K562 (cell line): ENCODE measurements around the gene ANK3. TPM values are rescaled to one million over a fixed set of nuclear protein-coding genes. Genes with fewer than 3 reads are reported as not detected.

Experiments used
- CBX8 ChIP-seq: fragments of 200-600 bp; sonication (generic); IDR thresholded peaks from 2 replicates; pipeline ENCODE4 v1.6.1; 2012; ENCODE audit warnings: borderline replicate concordance, mixed run types, low read depth, mild to moderate bottlenecking, moderate library complexity, mixed read lengths, low read length, control low read depth, inconsistent platforms; ENCODE audit not compliant: poor library complexity, severe bottlenecking; ENCODE audit errors: extremely low read depth
- FOXJ3 ChIP-seq: sonication (generic); formaldehyde crosslinking; IDR thresholded peaks from 2 replicates; pipeline ENCODE4 v1.4.0; 2020; ENCODE audit warnings: mild to moderate bottlenecking, missing genetic modification reagents
- HBP1 ChIP-seq: fragments of 450-650 bp; formaldehyde crosslinking; IDR thresholded peaks from 2 replicates; pipeline ENCODE4 v1.4.0; 2022; ENCODE audit warnings: missing genetic modification characterization
- HMG20A ChIP-seq: fragments of 450-650 bp; formaldehyde crosslinking; conservative IDR thresholded peaks from 2 replicates; pipeline ENCODE4 v1.4.0; 2020; ENCODE audit warnings: mild to moderate bottlenecking, mixed read lengths
- HNRNPL ChIP-seq: fragments of 200-400 bp; formaldehyde crosslinking; IDR thresholded peaks from 2 replicates; pipeline ENCODE4 v1.6.1; 2017; ENCODE audit warnings: low read depth, mild to moderate bottlenecking, low read length
- KLF1 ChIP-seq: fragments of 450-650 bp; IDR thresholded peaks from 2 replicates; pipeline ENCODE4 v1.6.1; 2016; ENCODE audit warnings: missing genetic modification characterization, missing compliant biosample characterization
- LEF1 ChIP-seq: fragments of 450-650 bp; IDR thresholded peaks from 2 replicates; pipeline ENCODE4 v1.6.1; 2016; ENCODE audit warnings: mild to moderate bottlenecking
- NBN ChIP-seq: fragments of 450-650 bp; IDR thresholded peaks from 2 replicates; pipeline ENCODE4 v1.6.1; 2016; ENCODE audit warnings: low read depth, mild to moderate bottlenecking
- NFRKB ChIP-seq: fragments of 450-650 bp; IDR thresholded peaks from 2 replicates; pipeline ENCODE4 v1.6.1; 2016; ENCODE audit warnings: low read depth
- NUFIP1 ChIP-seq: fragments of 450-650 bp; IDR thresholded peaks from 2 replicates; pipeline ENCODE4 v1.6.1; 2018; ENCODE audit not compliant: partially characterized antibody
- PYGO2 ChIP-seq: fragments of 450-650 bp; IDR thresholded peaks from 2 replicates; pipeline ENCODE4 v1.6.1; 2016; ENCODE audit warnings: mild to moderate bottlenecking, missing genetic modification characterization, moderate library complexity, missing compliant biosample characterization
- RBM17 ChIP-seq: fragments of 200-400 bp; formaldehyde crosslinking; IDR thresholded peaks from 2 replicates; pipeline ENCODE4 v1.6.1; 2017; ENCODE audit warnings: low read depth, mild to moderate bottlenecking, low read length, borderline replicate concordance
- RFX1 ChIP-seq: fragments of 450-650 bp; IDR thresholded peaks from 2 replicates; pipeline ENCODE4 v1.6.1; 2016; ENCODE audit warnings: mild to moderate bottlenecking, moderate library complexity
- SREBF2 ChIP-seq: sonication (generic); formaldehyde crosslinking; IDR thresholded peaks from 2 replicates; pipeline ENCODE4 v1.4.0; 2020; ENCODE audit warnings: mild to moderate bottlenecking, missing genetic modification reagents
- SRSF1 ChIP-seq: fragments of 200-400 bp; formaldehyde crosslinking; IDR thresholded peaks from 2 replicates; pipeline ENCODE4 v1.6.1; 2017; ENCODE audit warnings: mild to moderate bottlenecking, low read depth, low read length, moderate library complexity
- TCF3 ChIP-seq: sonication (generic); formaldehyde crosslinking; IDR thresholded peaks from 2 replicates; pipeline ENCODE4 v1.4.0; 2020; ENCODE audit warnings: mild to moderate bottlenecking, missing genetic modification reagents
- ZNF24 ChIP-seq: fragments of 450-650 bp; IDR thresholded peaks from 2 replicates; pipeline ENCODE4 v1.6.1; 2016
- ZNF347 ChIP-seq: fragments of 450-650 bp; formaldehyde crosslinking; IDR thresholded peaks from 2 replicates; pipeline ENCODE4 v1.4.0; 2020; ENCODE audit warnings: low read depth, mild to moderate bottlenecking, moderate library complexity
- ZNF511 ChIP-seq: sonication (generic); formaldehyde crosslinking; IDR thresholded peaks from 2 replicates; pipeline ENCODE4 v1.8.0; 2022; ENCODE audit warnings: mild to moderate bottlenecking, missing genetic modification reagents
- polyA plus RNA-seq, 8 experiments: library from polyadenylated mRNA; depleted of rRNA in 4 of 8; stranded (reverse) in 5 of 8; unstranded in 3 of 8; fragments of >200 nt; fragmentation: Nextera tagmentation in 2 of 8; fragmentation: Illumina TruSeq in 1 of 8; extraction: Ambion mirVana in 2 of 8; extraction: Trizol in 1 of 8; gene quantifications; 2 replicates each; pipeline versions ENCODE4 v1.2.1 to v1.2.3, GENCODE V29; 2011 to 2014; ENCODE audit warnings: inconsistent platforms in 1 of 8, missing spikeins in 1 of 8
- total RNA-seq, 7 experiments: library from RNA; depleted of rRNA in 6 of 7; stranded (reverse); fragments of >200 nt in 6 of 7; fragmentation: Illumina TruSeq in 2 of 7; extraction: Trizol in 2 of 7; gene quantifications; 2 replicates each; pipeline versions ENCODE4 v1.2.1 to v1.2.3, GENCODE V29; 2011 to 2021; ENCODE audit warnings: low replicate concordance in 1 of 7
- TF ChIP-seq, protein P1 (sequence below): sonication (generic); formaldehyde crosslinking; IDR thresholded peaks from 2 replicates; pipeline ENCODE4 v1.5.0; 2020; ENCODE audit warnings: missing genetic modification reagents
- TF ChIP-seq, protein P2 (sequence below): IDR thresholded peaks from 2 replicates; pipeline ENCODE4 v1.6.1; 2016; ENCODE audit warnings: missing genetic modification characterization, missing compliant biosample characterization
- TF ChIP-seq, protein P3 (sequence below): IDR thresholded peaks from 2 replicates; pipeline ENCODE4 v1.6.1; 2012; ENCODE audit warnings: low read depth, low read length, improper control_type of control experiment, borderline replicate concordance

Gene ANK3
- total and polyA plus RNA-seq, 9 of the 15 experiments (the other 6 are each of a cell fraction or from before 2014, with no cell fraction given), result 10.0 to 32.3 (median 17.9) TPM

GRCh38 chr10:60073781-60074656 is 315.7 kb downstream of the ANK3 start (continued):
- TF ChIP-seq KLF1 (no peak; the same call in 1 of the 2 replicates), PYGO2 (tag) (no peak), TCF3 (CRISPR knock-in tag) (peak; percentile 85), ZNF511 (CRISPR knock-in tag) (no peak), CBX8 (no peak), HNRNPL (no peak), HMG20A (CRISPR knock-in tag) (no peak), SREBF2 (CRISPR knock-in tag) (0 out of 2 replicates have a peak, but pooled peaks have one; percentile 70), LEF1 (peak; percentile 10; the same call in 1 of the 2 replicates), NUFIP1 (no peak), FOXJ3 (CRISPR knock-in tag) (no peak), ZNF347 (no peak), NFRKB (peak; percentile 46; the same call in 1 of the 2 replicates), RFX1 (no peak), RBM17 (no peak), NBN (0 out of 2 replicates have a peak, but pooled peaks have one; percentile 78), ZNF24 (no peak), SRSF1 (no peak), HBP1 (CRISPR knock-in tag) (no peak)
- TF ChIP-seq, protein P1, sequence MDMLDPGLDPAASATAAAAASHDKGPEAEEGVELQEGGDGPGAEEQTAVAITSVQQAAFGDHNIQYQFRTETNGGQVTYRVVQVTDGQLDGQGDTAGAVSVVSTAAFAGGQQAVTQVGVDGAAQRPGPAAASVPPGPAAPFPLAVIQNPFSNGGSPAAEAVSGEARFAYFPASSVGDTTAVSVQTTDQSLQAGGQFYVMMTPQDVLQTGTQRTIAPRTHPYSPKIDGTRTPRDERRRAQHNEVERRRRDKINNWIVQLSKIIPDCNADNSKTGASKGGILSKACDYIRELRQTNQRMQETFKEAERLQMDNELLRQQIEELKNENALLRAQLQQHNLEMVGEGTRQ (CRISPR knock-in tag), result no peak
- TF ChIP-seq, protein P2, sequence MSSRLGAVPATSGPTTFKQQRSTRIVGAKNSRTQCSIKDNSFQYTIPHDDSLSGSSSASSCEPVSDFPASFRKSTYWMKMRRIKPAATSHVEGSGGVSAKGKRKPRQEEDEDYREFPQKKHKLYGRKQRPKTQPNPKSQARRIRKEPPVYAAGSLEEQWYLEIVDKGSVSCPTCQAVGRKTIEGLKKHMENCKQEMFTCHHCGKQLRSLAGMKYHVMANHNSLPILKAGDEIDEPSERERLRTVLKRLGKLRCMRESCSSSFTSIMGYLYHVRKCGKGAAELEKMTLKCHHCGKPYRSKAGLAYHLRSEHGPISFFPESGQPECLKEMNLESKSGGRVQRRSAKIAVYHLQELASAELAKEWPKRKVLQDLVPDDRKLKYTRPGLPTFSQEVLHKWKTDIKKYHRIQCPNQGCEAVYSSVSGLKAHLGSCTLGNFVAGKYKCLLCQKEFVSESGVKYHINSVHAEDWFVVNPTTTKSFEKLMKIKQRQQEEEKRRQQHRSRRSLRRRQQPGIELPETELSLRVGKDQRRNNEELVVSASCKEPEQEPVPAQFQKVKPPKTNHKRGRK (tag), result no peak
- TF ChIP-seq, protein P3, sequence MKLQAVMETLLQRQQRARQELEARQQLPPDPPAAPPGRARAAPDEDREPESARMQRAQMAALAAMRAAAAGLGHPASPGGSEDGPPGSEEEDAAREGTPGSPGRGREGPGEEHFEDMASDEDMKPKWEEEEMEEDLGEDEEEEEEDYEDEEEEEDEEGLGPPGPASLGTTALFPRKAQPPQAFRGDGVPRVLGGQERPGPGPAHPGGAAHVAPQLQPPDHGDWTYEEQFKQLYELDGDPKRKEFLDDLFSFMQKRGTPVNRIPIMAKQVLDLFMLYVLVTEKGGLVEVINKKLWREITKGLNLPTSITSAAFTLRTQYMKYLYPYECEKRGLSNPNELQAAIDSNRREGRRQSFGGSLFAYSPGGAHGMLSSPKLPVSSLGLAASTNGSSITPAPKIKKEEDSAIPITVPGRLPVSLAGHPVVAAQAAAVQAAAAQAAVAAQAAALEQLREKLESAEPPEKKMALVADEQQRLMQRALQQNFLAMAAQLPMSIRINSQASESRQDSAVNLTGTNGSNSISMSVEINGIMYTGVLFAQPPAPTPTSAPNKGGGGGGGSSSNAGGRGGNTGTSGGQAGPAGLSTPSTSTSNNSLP, result no peak
